GM21526 (cell line): Measurements from ENCODE around the gene TSPEAR.
"Not testable (repeated sequence)": the region's sequence is repeated elsewhere in the genome, so short reads cannot be mapped to it uniquely, and the experiment has no call there.

Experiments
- ATAC-seq: cut with Tn5 transposase; IDR thresholded peaks from one replicate; pipeline ENCODE4 v1.9.1; 2021; ENCODE audit warnings: moderate library complexity; ENCODE audit not compliant: unreplicated experiment, low FRiP score

TSPEAR gene

GRCh38 chr21:44483288-44484237 lies 227.8 kb downstream of the TSPEAR start:
- ATAC-seq: no peak

- ATAC-seq: no peak
Measured at GRCh38 chr21:44482581-44483287, 228.6 kb downstream of the TSPEAR start.

DNA sequence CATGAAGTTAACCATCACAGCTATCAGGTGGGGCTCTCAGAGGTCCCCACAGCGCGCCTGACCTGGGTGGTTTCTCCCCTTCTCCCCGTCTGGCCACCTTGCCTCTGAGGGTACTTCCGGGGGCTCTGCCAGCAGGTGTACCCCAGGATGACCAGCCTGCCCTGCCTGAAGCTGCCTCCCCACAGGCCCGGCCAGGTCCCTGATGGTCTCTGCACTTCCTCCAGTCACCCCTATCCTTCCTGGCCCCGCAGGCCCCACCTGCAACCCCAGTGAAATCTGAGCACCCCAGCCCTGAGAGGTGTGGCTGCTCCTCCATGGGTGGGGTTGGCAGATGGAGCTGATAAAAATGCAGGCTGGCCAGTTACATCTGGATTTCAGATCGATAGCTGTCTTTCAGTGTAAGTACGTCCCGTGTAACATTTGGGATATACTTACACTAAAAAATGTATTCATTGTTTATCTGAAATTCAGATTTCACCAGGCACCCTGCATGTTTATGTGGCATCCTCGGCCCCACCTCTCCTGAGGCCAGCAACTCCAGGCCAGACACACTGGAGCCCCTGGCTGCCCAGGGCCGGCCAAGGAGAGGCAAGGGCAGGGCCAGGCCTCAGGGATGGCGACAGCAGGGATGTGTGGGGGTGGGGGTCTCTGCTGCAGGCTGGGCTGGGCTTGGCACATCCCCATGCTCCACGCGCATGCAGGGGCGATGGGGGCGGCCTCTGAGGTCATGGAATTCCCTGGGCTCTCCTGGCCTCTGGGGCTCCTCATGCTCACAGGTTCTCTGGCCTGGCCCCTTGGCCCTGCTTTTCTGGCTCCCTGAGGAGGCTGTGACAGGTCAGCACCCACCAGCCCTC lies 230.9 kb downstream of the TSPEAR start:
- no peak for ATAC-seq

- ATAC-seq: not testable (repeated sequence)
Measured at GRCh38 chr21:44479556-44480199, 231.7 kb downstream of the TSPEAR start.

DNA sequence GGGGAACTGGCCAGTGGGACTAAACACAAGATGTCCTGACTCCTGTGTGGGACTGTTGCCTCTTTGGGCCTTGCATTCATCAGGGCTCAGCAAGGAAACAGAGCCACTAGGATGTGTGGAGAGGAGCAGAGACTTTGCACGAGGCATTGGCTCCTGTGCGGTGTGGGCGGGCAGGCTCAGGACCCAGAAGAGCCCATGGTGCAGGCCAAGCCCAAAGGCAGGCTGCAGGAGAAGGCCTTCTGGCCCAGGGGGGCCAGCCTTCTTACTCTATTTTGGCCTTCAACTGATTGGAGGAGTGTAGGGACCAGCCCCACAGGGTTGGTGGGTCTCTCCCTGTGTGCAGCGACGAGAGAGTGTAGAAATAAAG lies 232.6 kb downstream of the TSPEAR start:
- no peak for ATAC-seq

DNA sequence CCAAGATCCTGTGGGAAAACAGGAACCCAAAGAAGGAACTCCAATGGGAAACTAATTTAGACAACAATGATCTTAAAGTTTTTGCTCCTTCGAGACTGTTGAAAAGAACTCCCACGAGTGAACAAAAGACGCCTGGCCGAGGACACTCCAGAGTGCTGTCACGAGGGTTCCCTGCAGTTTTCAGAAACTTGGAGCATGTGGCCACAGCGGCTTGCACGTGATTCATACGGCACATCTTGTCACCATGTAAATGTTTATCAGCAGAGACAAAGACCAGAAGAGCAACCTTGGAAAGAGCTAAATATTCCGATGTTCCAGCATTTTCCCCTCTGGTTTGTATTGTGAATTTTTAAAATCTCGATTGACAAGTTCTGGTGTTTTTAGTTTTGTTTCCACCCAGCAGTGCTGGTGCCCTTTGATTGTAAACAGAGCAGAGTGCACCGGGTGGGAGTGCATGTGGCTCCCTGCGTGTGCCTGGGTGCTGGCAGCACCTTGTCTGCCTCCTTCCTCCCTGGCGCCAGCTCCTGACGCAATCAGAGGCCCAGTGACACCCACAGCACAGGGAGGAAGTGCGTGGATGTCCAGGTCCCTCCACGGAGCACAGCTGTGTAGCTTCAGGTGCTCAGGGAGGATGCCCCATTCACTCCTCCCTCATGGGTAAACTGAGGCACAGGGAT lies 233.1 kb downstream of the TSPEAR start:
- no peak for ATAC-seq

DNA sequence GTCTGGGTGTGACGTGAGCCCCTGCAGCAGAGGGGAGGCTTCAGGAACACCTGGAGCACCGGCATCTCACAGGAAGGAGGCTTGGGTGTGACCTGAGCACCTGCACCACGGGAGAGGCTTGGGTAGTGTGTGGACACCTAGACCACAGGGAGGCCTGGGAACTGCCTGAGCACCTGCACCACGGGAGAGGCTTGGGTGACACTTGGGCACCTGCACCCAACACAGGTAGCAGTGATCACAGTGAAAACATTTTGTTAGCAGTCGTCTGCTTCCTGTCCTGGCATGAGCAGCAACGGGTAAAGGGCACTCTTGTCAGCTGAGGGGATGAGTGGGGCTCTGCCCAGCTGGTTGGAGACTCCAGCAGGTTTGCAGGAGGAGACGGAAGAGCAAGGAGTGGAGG lies 233.7 kb downstream of the TSPEAR start:
- no peak for ATAC-seq

GRCh38 chr21:44477131-44477530 lies 234.2 kb downstream of the TSPEAR start:
- no peak for ATAC-seq

- ATAC-seq: no peak
Measured at GRCh38 chr21:44475266-44475845, 236.0 kb downstream of the TSPEAR start.

GRCh38 chr21:44473915-44474555 lies 237.3 kb downstream of the TSPEAR start:
- ATAC-seq: no peak

- no peak for ATAC-seq
Measured at GRCh38 chr21:44471996-44472395, 239.4 kb downstream of the TSPEAR start.

DNA sequence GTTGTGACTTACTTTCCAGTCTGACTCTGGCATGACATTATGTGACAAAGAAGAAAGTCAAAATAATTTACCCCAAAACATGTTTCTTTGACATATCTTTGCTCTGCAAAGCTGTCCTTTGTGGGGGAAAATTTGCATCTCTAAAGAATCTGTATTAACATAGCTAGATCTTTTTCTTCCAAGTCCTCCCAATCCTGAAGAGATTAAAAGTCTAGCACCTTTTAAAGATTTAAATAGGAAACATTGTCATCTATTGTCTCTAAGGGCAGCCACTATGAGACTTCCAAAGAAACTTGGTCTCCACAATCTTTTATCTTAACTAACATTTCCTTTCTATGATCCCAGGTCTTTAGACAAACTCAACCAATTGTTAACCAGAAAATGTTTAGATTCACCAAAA lies 240.0 kb downstream of the TSPEAR start:
- no peak for ATAC-seq

DNA sequence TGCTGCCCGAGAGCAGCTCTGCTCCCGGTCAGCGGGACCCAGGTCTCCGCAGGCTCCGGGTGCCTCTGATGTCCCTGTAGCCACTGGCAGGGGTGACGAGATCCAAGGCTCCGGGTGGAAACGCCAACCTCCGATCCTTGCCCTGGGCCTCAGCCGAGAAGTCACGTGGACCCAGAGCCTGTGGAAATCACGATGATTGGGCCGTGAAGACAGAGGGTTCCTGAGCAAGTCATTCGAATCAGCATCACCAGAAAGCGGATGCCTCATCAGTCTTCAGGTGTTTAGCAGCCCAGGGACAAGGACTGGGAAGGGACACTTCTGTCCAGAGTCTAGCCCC lies 243.5 kb downstream of the TSPEAR start:
- ATAC-seq: no peak

DNA sequence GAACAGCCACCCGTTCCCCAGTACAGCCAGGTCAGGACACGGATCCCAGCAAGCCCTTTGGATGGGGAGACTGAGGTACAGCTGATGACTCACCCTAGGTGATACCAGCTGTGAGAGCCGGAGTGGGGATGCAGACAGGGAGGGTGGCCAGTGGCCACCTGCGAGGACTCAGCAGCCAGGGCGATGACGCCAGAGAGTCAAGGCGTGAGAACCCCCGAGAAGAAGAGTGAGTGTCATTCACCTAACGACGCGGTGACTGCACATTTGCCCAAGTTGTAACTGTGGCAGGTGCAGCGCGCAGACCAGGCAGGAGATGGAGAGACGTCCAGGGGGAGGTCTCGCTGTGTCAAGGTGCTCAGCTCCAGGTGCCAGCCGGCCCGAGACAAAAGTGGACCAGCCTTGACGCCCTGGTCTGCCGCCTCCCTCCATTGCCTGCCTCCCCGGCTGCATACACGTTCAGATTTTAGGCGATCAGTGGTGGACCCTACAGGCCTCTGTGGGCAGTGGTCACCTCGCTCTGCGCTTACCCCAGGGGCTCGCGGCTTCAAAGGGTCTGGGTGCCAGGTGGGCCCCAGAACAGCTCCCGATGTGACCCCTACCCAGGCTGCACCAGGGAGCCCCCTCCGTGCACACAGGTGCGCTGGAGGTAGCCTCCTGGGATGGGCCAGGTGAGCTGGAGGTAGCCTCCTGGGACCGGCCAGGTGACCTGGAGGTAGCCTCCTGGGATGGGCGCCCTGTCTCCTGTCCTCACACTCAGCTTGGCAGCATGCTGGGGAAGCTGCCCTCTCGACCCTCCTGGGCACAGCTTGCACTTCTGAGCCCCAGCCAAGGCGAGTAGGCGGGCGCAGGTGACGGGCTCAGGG lies 244.1 kb downstream of the TSPEAR start:
- no peak for ATAC-seq

GRCh38 chr21:44466351-44466954 lies 244.9 kb downstream of the TSPEAR start:
- ATAC-seq: no peak

DNA sequence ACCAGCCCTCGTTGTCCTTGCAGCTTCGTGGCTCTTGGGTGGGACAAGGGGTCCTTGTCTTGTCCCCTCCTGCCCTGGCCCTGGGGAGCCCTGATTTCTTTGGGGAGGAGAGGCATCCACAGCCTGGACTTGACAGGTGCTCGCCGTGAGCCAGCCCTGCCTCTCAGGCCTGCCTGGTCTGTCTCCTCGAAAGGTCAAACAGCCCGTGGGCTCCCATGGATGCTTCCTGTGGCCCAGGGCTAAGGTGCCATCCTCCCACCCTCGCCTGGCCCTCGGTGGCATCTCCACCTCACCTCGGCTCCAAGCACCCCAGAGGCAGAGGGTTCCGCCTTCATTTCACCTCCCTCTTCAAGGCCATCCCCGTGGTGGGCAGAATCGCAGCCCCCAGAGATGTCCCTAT lies 247.0 kb downstream of the TSPEAR start:
- ATAC-seq: no peak

DNA sequence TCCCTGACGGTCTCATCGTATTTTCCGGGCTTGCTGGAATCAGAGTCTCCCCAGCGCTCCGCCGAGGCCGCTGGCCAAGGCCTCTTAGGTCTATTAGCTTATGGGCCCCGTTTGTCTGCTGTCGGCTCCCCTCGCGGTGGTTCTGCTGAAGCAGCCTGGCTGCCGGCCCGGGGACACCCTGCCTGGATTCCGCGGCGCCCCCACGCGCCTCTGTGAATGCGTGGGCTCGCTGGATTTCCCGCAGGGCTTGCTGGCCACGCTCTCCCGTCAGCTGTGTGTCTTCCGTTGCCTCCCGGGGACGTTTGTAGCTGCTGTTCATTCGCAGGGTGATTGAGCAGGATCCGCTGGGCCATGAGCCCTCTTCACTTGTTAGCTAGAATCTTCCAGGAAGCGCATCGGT lies 247.6 kb downstream of the TSPEAR start:
- ATAC-seq: no peak

GRCh38 chr21:44462834-44463200 lies 248.6 kb downstream of the TSPEAR start:
- ATAC-seq: no peak
